ENCODE data around the gene SUCLA2. TPM values are rescaled to one million over a fixed set of nuclear protein-coding genes. Genes with fewer than 3 reads are reported as not detected.

SUCLA2 gene
- total RNA-seq, 1 donor from 2014 or later, result 40.4 TPM

Other genes with a start within 250 kb of the SUCLA2 start
- gene NUDT15, start 36.5 kb upstream of the SUCLA2 start, total RNA-seq, result 15.3 and 16.8 TPM in 2 replicates
- gene MED4, start 93.8 kb upstream of the SUCLA2 start, total RNA-seq, result 64.2 and 65.6 TPM in 2 replicates
- 56.2 and 61.2 TPM in 2 replicates for gene ITM2B, start 231.9 kb upstream of the SUCLA2 start, total RNA-seq